HPDE6-E6E7 (cell line): ENCODE measurements around the gene UBQLN4.
"Not testable (repeated sequence)": the region's sequence is repeated elsewhere in the genome, so short reads cannot be mapped to it uniquely, and the experiment has no call there.

Source experiments
- DNase-seq: peaks from one replicate; pipeline ENCODE4 v3.0.0; 2011; ENCODE audit warnings: missing footprints; ENCODE audit errors: extremely low spot score

Gene UBQLN4

GRCh38 chr1:156081180-156081916 lies 27.8 kb upstream of the UBQLN4 start:
- no peak for DNase-seq

- no peak for DNase-seq
These were observed 27.2 kb upstream of the UBQLN4 start for GRCh38 chr1:156080863-156081179.

- no peak for DNase-seq
These were observed 26.8 kb upstream of the UBQLN4 start for GRCh38 chr1:156080241-156080862.

GRCh38 chr1:156079762-156080161 lies 26.2 kb upstream of the UBQLN4 start:
- DNase-seq = no peak

GRCh38 chr1:156078728-156079127 lies 25.1 kb upstream of the UBQLN4 start:
- no peak for DNase-seq

- DNase-seq = no peak
These were observed 23.8 kb upstream of the UBQLN4 start for GRCh38 chr1:156077430-156077760.

GRCh38 chr1:156076609-156077429 lies 23.2 kb upstream of the UBQLN4 start:
- no peak for DNase-seq

GRCh38 chr1:156075775-156076204 lies 22.2 kb upstream of the UBQLN4 start:
- DNase-seq = no peak

- DNase-seq = no peak
These were observed 21.6 kb upstream of the UBQLN4 start for GRCh38 chr1:156075162-156075561.

GRCh38 chr1:156074661-156075060 lies 21.1 kb upstream of the UBQLN4 start:
- no peak for DNase-seq

- no peak for DNase-seq
These were observed 20.1 kb upstream of the UBQLN4 start for GRCh38 chr1:156073740-156074139.

- DNase-seq = no peak
These were observed 19.6 kb upstream of the UBQLN4 start for GRCh38 chr1:156073110-156073687.

- DNase-seq = no peak
These were observed 18.7 kb upstream of the UBQLN4 start for GRCh38 chr1:156072251-156072650.

GRCh38 chr1:156071332-156071816 lies 17.8 kb upstream of the UBQLN4 start:
- not testable (repeated sequence) for DNase-seq

- no peak for DNase-seq
These were observed 16.9 kb upstream of the UBQLN4 start for GRCh38 chr1:156070548-156070947.

GRCh38 chr1:156069490-156070455 lies 16.2 kb upstream of the UBQLN4 start:
- DNase-seq = no peak

- no peak for DNase-seq
These were observed 13.7 kb upstream of the UBQLN4 start for GRCh38 chr1:156067262-156067661.

GRCh38 chr1:156065871-156066270 lies 12.3 kb upstream of the UBQLN4 start:
- DNase-seq = no peak

GRCh38 chr1:156065212-156065611 lies 11.6 kb upstream of the UBQLN4 start:
- no peak for DNase-seq

GRCh38 chr1:156064615-156065014 lies 11.0 kb upstream of the UBQLN4 start:
- DNase-seq = no peak

- no peak for DNase-seq
These were observed 10.3 kb upstream of the UBQLN4 start for GRCh38 chr1:156063997-156064285.
